Activated CD4-positive, CD25-positive, alpha-beta regulatory T cell treated with anti-CD3 and anti-CD28 coated beads, Interleukin-2, amount 50 U/mL, for 16 hours (primary cell): ENCODE measurements around the gene SPARC.

Source experiments
- DNase-seq: peaks from one replicate; pipeline ENCODE4 v3.0.0-alpha.2; 2020; ENCODE audit warnings: low read depth, low spot score

SPARC gene

GRCh38 chr5:151679421-151680155, 7.1 kb downstream of the SPARC start:
- no peak for DNase-seq

GRCh38 chr5:151678713-151679112, 8.0 kb downstream of the SPARC start:
- no peak for DNase-seq

- no peak for DNase-seq
Measured at GRCh38 chr5:151677776-151678545, 8.8 kb downstream of the SPARC start.

GRCh38 chr5:151676719-151677118, 10.0 kb downstream of the SPARC start:
- no peak for DNase-seq

GRCh38 chr5:151676314-151676712, 10.4 kb downstream of the SPARC start:
- no peak for DNase-seq

GRCh38 chr5:151675611-151676313, 11.0 kb downstream of the SPARC start:
- no peak for DNase-seq

- no peak for DNase-seq
Measured at GRCh38 chr5:151674626-151675610, 11.8 kb downstream of the SPARC start.

GRCh38 chr5:151673421-151673820, 13.3 kb downstream of the SPARC start:
- no peak for DNase-seq

- DNase-seq, result no peak
Measured at GRCh38 chr5:151672516-151672915, 14.2 kb downstream of the SPARC start.

GRCh38 chr5:151671950-151672349, 14.8 kb downstream of the SPARC start:
- no peak for DNase-seq

- no peak for DNase-seq
Measured at GRCh38 chr5:151670953-151671636, 15.6 kb downstream of the SPARC start.

GRCh38 chr5:151670083-151670686, 16.5 kb downstream of the SPARC start:
- DNase-seq, result no peak

- no peak for DNase-seq
Measured at GRCh38 chr5:151667083-151667482, 19.6 kb downstream of the SPARC start.

GRCh38 chr5:151665613-151666012, 21.1 kb downstream of the SPARC start:
- DNase-seq, result no peak

- DNase-seq, result no peak
Measured at GRCh38 chr5:151664694-151665585, 21.8 kb downstream of the SPARC start.

- DNase-seq, result no peak
Measured at GRCh38 chr5:151663617-151664293, 23.0 kb downstream of the SPARC start.

GRCh38 chr5:151662805-151663204, 23.9 kb downstream of the SPARC start:
- DNase-seq, result no peak

GRCh38 chr5:151661968-151662732, 24.6 kb downstream of the SPARC start:
- DNase-seq, result no peak
